Epithelial cell of prostate (primary cell): Measurements from ENCODE around the gene PCYOX1L.

Source experiments
- DNase-seq: peaks from one replicate; pipeline ENCODE4 v3.0.0-alpha.2; 2011; ENCODE audit warnings: low read depth, low spot score
- H3K27ac ChIP-seq: fragments of 450-650 bp; 2 replicates; pipeline ENCODE4 v1.5.1; 2017; ENCODE audit warnings: mild to moderate bottlenecking

The PCYOX1L gene, protein sequence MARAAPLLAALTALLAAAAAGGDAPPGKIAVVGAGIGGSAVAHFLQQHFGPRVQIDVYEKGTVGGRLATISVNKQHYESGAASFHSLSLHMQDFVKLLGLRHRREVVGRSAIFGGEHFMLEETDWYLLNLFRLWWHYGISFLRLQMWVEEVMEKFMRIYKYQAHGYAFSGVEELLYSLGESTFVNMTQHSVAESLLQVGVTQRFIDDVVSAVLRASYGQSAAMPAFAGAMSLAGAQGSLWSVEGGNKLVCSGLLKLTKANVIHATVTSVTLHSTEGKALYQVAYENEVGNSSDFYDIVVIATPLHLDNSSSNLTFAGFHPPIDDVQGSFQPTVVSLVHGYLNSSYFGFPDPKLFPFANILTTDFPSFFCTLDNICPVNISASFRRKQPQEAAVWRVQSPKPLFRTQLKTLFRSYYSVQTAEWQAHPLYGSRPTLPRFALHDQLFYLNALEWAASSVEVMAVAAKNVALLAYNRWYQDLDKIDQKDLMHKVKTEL

GRCh38 chr5:149357370-149358293, at the start of gene PCYOX1L:
TSS of gene PCYOX1L (plus strand) at chr5:149358046. CDS start at chr5:149358069, 23 bp downstream.
- H3K27ac ChIP-seq: peak within 1 kb of the TSS; percentile 61
- DNase-seq: peak; percentile 90

GRCh38 chr5:149309354-149309753, 48.5 kb upstream of the PCYOX1L start:
- DNase-seq: no peak
- no peak overlapping the region for H3K27ac ChIP-seq

DNA sequence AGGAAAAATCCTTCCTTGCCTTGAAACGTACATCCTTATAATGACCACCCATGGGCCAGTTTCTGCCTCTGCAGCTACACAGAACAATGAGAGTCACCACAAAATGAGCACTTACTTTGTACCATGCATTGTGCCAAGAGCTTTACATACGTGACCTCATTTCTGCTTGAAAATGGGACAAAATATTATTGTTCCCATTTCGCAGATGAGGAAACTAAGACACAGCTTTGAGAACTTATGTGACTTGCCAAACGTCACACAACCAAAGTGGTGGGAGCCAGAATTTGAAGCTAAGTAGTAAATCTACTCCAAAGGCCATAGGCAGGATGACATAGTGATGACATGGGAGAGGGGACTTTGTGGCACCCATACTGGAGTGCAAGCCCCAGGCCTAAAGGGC, 47.4 kb upstream of the PCYOX1L start:
- peak overlapping the region; percentile 20 for H3K27ac ChIP-seq
- no peak for DNase-seq

GRCh38 chr5:149310947-149311658, 46.7 kb upstream of the PCYOX1L start:
- no peak for DNase-seq
- H3K27ac ChIP-seq: peak overlapping the region; percentile 20

DNA sequence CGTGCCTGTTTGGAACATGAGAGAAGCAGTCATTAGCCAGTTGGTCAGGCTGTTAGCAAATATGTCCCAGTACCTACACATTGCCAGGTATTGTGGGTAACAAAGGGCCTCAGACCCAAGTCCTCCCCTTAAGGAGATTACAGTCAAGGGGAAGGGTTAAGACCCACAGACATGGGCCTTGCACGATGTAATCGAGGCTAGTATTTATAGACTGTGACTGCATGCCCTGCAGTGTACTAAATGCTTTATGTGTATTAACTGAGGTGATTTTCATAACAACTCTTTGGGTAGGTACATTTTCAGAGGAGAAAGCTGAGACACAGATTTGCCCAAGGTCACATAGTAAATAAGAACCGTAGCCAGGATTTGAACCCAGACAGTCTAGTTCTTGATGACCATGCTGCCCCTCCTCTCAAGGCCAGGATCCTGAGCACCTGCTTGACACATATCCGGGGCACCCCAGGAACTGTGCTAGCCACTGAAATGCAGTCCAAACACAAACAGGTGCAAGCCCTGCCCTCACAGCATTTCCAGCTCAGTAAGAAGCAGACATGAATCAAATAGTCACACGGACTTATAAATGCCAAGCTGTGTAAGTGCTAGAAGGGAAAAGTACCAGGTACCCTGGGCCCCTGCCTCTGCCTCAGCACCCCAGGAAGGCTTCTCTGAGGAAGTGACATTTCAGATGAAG, 44.5 kb upstream of the PCYOX1L start:
- DNase-seq: no peak

DNA sequence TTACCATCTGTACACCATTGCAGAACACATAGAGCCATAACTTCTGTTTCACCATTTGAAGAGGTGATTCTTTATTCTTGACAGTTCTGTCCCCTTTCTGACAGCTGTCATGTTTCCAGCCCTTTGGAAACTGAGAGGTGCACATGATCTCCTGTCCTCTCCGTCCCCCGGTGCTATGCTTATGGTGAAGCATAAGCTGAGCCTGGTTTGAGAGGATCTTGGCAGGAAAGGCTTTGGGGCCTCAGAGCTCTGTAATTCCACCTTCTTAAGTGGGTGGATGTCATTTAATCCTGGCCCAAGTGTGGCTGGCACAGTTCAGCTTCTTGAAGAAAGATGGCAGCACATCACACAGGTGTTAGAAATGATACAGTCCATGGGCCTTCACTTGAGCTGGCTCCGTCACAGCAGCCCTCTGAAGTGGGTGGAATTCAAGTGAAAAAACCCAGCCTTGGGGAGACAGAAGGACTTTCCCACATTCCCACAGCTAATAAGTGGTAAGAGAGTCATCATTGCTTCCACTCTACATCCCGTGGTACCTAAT, 43.2 kb upstream of the PCYOX1L start:
- DNase-seq: no peak
- no peak overlapping the region for H3K27ac ChIP-seq

More for the DNA sequence above, 44.5 kb upstream of the PCYOX1L start:
- H3K27ac ChIP-seq: no peak overlapping the region

GRCh38 chr5:149315753-149316152, 42.1 kb upstream of the PCYOX1L start:
- no peak for DNase-seq
- no peak overlapping the region for H3K27ac ChIP-seq

DNA sequence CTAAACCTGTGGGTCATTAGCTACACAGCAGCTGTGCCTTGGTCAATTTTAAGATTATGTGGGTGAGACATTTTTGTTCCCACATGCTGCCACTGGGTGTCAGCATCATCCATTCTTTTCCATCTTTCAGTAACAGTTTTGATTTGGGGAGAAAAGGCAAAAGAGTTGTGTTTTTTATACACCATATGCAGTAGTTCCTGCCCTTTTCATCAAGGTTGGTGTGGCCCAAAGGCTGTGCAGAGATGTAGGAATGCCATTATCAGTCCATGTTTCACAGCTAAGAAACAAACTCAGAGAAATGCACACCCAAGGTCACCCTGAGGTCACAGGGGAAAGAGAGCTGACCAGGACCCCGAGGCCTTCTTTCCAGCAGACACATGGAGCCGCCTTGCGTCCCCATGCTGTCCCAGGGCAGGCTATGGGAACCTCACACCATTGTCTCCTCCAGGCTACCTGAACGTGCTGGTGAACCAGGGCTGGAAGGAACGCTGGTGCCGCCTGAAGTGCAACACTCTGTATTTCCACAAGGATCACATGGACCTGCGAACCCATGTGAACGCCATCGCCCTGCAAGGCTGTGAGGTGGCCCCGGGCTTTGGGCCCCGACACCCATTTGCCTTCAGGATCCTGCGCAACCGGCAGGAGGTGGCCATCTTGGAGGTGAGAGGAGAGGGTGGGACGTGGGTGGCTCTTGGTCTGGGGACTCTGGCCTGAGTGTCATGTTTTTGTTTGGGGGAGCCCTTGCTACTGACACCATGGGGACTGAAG, 40.4 kb upstream of the PCYOX1L start:
- H3K27ac ChIP-seq: no peak overlapping the region
- DNase-seq: no peak

DNA sequence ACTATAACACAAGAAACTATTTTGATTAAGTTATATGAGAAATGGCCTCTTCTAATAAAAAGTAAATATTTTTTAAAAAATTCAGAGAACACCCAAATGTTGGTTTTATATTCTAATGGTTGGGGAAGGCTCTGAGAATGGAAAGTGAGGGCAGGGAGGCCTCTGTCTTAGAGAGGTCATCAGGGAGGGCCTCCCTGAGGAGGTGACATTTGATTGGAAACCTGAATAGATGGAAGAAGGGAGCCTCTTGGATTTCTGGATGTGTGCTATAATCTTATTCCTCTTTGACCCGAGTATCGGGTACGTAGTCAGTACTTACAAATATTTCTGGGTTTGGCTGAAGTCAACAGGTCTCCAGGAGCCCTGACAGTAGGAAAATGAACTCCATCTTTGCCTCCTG, 38.7 kb upstream of the PCYOX1L start:
- H3K27ac ChIP-seq: peak overlapping the region; percentile 89
- no peak for DNase-seq

DNA sequence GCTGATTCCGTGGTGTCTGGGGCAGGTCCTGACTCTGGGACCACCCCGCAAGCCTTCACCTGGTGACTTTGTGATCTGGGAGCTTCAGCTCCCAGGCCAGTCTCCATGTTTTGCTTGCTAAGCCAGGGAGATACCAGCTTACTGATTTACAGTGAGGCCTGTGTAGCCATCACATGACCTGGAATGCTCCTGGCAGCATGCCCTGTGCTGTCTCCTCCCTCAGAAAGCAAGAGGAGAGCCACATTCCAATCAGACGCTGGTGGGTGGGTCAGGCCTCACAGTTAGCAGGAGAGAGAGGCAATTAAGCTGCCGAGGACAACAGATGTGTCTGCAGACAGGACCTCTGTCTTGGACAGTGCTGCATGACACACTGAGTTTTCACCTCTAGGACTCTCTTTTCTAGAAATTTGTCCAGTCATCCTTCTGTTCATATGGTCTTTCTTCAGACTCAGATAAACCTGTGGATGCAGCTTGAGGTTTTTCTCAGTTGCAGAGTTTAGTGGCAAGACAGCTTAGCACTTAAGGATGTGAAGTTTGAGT, 37.0 kb upstream of the PCYOX1L start:
- H3K27ac ChIP-seq: peak overlapping the region; percentile 89
- DNase-seq: peak; percentile 70

DNA sequence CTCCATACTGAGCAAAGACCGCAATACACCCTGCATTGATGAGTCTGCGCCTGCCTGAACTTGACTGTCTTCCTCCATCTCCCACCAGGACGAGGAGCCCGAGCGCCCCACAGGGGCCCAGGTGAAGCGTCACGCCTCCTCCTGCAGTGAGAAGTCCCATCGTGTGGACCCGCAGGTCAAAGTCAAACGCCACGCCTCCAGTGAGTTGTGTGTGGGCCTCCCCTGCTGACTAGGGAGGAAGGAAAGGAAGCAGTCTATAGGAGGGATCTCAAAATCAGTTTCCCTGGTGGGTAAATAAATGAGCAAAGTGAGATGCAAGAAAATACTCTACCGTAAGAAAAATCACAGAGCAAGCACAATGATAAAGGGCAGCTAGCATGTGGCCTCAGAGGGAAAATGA, 35.3 kb upstream of the PCYOX1L start:
- no peak for DNase-seq
- peak overlapping the region; percentile 89 for H3K27ac ChIP-seq

GRCh38 chr5:149323210-149323609, 34.6 kb upstream of the PCYOX1L start:
- peak overlapping the region; percentile 89 for H3K27ac ChIP-seq
- no peak for DNase-seq

GRCh38 chr5:149323621-149324205, 34.1 kb upstream of the PCYOX1L start:
- peak overlapping the region; percentile 89 for H3K27ac ChIP-seq
- no peak for DNase-seq

- peak overlapping the region; percentile 89 for H3K27ac ChIP-seq
- no peak for DNase-seq
Measured at GRCh38 chr5:149324641-149325040, 33.2 kb upstream of the PCYOX1L start.

GRCh38 chr5:149325166-149325735, 32.6 kb upstream of the PCYOX1L start:
- H3K27ac ChIP-seq: peak overlapping the region; percentile 89
- peak; percentile 58 for DNase-seq

DNA sequence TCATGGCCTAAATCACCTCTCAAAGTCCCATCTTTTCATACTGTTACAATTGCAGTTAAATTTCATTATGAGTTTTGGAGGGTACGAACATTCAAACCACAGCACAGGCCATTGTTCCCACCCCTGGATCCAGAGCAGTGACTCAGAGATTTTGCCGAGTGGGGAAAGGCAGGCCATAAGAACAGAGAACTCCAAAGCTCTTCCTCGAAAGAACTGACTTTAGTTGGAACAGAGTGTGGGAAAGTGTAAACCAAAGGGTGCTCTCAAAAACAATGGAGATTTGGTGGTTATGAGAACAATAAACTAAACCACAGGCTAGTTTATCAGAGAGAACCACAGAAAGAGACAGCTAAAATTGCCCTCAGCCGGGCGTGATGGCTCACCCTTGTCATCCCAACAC, 32.0 kb upstream of the PCYOX1L start:
- H3K27ac ChIP-seq: peak overlapping the region; percentile 89
- DNase-seq: no peak

- DNase-seq: no peak
Measured at GRCh38 chr5:149326611-149327010, 31.2 kb upstream of the PCYOX1L start.

GRCh38 chr5:149328177-149328576, 29.7 kb upstream of the PCYOX1L start:
- DNase-seq: no peak
- no peak overlapping the region for H3K27ac ChIP-seq

More at GRCh38 chr5:149326611-149327010, 31.2 kb upstream of the PCYOX1L start:
- peak overlapping the region; percentile 8 for H3K27ac ChIP-seq
